Natural killer cell treated with Interleukin-12 subunit alpha and Interleukin-12 subunit beta and Interleukin-15 and Interleukin-18, amount 100 ng/mL, for 72 hours (primary cell): ENCODE data around the gene ITGBL1. TPM values are rescaled to one million over a fixed set of nuclear protein-coding genes. Genes with fewer than 3 reads are reported as not detected.
A peak's percentile ranks its signal among the peaks of the same experiment; 100 is the strongest.

Experiments
- ATAC-seq, 2 donors: fragments of 150-1000 bp; cut with Tn5 transposase in 1 of 2; sonication (Bioruptor Pico), chemical (Tn5 transposase) in 1 of 2; 2 replicates each; pipeline ENCODE4 v1.10.0; 2021
- DNase-seq: peaks from one replicate; pipeline ENCODE4 v3.0.0; 2022; ENCODE audit warnings: low spot score
- H3K27ac Mint-ChIP-seq, 2 donors: 1 replicate in 1 of 2; 2 replicates in 1 of 2; pipeline ENCODE4 v1.8.0; 2022; ENCODE audit warnings: mixed read lengths in 2 of 2, mild to moderate bottlenecking in 1 of 2, moderate library complexity in 1 of 2
- H3K27me3 Mint-ChIP-seq, 2 donors: 1 replicate in 1 of 2; 2 replicates in 1 of 2; pipeline ENCODE4 v1.8.0; 2022; ENCODE audit warnings: mixed read lengths in 2 of 2
- H3K36me3 Mint-ChIP-seq: one replicate; pipeline ENCODE4 v1.8.0; 2022; ENCODE audit warnings: mixed read lengths
- H3K4me1 Mint-ChIP-seq, 2 donors: 1 replicate in 1 of 2; 2 replicates in 1 of 2; pipeline ENCODE4 v1.8.0; 2022; ENCODE audit warnings: low read depth in 2 of 2, mixed read lengths in 2 of 2, mild to moderate bottlenecking in 1 of 2
- H3K4me3 Mint-ChIP-seq: one replicate; pipeline ENCODE4 v1.8.0; 2022; ENCODE audit warnings: mixed read lengths
- H3K9me3 Mint-ChIP-seq: 2 replicates; pipeline ENCODE4 v1.8.0; 2022; ENCODE audit warnings: mixed read lengths
- total RNA-seq, 2 donors: library from RNA; stranded (reverse); gene quantifications; one replicate each; pipeline ENCODE4 v1.2.3, GENCODE V29; 2022

ITGBL1 gene
- total RNA-seq, 2 donors from 2014 or later = not detected

DNA sequence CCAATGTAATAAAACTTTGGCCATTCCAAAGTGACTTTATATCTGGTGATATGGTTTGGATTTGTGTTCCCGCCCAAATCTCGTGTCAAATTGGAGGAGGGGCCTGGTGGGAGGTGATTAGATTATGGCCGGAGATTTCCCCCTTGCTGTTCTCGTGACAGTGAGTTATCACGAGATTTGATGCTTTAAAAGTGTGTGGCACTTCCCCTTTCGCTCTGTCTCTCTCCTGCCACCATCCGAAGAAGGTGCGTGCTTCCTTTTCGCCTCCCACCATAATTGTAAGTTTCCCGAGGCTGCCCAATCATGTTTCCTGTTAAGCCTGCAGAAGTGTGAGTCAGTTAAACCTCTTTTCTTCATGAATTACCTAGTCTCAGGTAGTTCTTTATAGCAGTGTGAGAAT, 26.9 kb upstream of the ITGBL1 start:
- peaks cover 0 to 5% of the 10 kb centered on the region in 2 donors for H3K27me3 Mint-ChIP-seq
- no peak for ATAC-seq

DNA sequence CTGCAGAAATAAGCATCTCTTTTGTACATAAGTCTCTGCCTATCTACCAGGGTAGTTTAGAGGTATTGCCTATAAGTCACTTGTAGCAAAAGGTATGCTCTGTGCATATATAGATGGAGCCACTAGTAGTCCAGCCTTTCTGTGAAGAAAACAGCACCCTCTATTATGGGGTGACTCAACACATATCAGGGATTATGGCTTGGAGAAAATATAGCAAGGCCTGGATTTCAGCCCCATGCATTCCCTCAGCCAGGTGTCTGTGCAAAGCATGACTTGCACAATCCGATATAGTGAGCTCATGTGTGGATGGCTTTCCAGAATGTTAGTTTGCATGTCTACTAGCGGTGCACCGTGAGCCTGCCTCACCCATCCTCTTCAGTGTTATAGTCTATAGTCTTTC, 22.7 kb upstream of the ITGBL1 start:
- ATAC-seq (no peak), DNase-seq (no peak)
- Mint-ChIP-seq H3K9me3 (peaks cover 3% of the 10 kb centered on the region), H3K27ac (no peak overlapping the region), H3K4me1 (no peaks in the 10 kb centered on the region), H3K36me3 (no peaks in the 10 kb centered on the region), H3K27me3 (peaks cover 0 to 12% of the 10 kb centered on the region in 2 donors), H3K4me3 (no peak overlapping the region)

More for the DNA sequence above, 26.9 kb upstream of the ITGBL1 start:
- H3K9me3 Mint-ChIP-seq = no peaks in the 10 kb centered on the region
- H3K27ac Mint-ChIP-seq = no peak overlapping the region
- no peak overlapping the region for H3K4me3 Mint-ChIP-seq
- H3K4me1 Mint-ChIP-seq = no peaks in the 10 kb centered on the region
- no peak for DNase-seq
- H3K36me3 Mint-ChIP-seq = no peaks in the 10 kb centered on the region

DNA sequence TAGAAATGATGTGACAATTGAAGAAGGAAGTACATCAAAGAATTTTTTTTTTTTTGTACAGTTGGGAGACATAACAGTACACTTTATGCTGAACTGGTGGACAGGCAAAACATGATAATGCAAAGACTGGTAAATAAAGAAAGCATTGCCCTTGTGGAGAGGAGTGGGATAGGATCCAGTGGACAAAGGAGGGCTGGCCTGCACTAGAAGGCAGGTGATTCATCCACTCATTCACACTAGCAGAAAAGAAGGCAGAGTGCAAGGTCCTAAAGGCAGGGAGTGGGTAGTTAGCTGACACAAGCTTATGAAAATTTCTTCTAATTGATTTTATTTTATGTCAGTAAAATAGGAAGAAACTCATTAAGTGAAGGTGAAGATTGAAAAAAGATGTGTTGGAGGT, 18.6 kb upstream of the ITGBL1 start:
- Mint-ChIP-seq H3K9me3 (peaks cover 3% of the 10 kb centered on the region), H3K36me3 (no peaks in the 10 kb centered on the region), H3K4me1 (no peaks in the 10 kb centered on the region), H3K27me3 (peaks cover 0 to 8% of the 10 kb centered on the region in 2 donors), H3K4me3 (no peak overlapping the region), H3K27ac (no peak overlapping the region)
- ATAC-seq (no peak), DNase-seq (no peak)

DNA sequence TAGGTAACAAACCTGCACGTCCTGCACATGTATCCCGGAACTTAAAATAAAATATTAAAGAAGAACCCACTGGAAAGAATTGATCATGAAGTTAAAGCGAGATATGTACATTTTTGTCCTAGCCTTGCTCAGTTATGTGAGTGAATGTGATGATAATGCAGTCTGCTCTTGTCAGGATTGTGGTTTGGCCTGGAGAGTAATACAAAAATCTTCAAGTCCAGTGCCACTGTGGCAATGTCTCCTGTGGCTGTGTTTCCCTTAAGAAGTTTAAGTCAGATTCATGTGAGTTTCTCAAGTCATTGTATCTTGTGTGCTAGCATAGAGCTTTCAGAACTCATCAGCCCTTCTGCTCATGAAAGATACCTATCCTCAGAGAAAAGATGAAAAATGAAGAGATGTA, 18.0 kb upstream of the ITGBL1 start:
- Mint-ChIP-seq H3K4me1 (no peaks in the 10 kb centered on the region), H3K4me3 (no peak overlapping the region), H3K27ac (no peak overlapping the region), H3K27me3 (peaks cover 0 to 7% of the 10 kb centered on the region in 2 donors), H3K9me3 (peaks cover 3% of the 10 kb centered on the region), H3K36me3 (no peaks in the 10 kb centered on the region)
- DNase-seq (no peak), ATAC-seq (no peak)

DNA sequence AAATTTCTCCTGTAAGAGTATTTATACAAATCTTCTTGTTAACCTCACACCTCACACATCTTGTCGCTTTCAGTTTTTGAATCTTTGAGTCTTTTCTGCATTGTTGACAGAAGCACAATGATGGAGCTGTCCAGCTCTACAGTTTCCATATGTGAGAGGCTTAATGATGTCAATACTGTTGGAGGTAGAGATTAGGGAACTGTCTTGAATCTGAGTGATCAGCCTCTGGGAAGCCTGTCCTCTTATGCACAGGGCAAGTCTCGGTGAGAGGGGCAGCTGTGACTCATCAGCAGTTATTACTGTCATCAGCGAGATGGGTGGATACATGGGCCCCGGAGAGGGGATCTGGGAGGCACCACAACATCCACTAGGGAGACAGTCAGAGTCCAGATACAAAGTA, 4.6 kb upstream of the ITGBL1 start:
- Mint-ChIP-seq H3K4me1 (no peaks in the 10 kb centered on the region), H3K36me3 (no peaks in the 10 kb centered on the region), H3K27me3 (peaks cover 0 to 15% of the 10 kb centered on the region in 2 donors), H3K27ac (no peak overlapping the region), H3K4me3 (no peak overlapping the region), H3K9me3 (peaks cover 5% of the 10 kb centered on the region)
- ATAC-seq (no peak), DNase-seq (no peak)

DNA sequence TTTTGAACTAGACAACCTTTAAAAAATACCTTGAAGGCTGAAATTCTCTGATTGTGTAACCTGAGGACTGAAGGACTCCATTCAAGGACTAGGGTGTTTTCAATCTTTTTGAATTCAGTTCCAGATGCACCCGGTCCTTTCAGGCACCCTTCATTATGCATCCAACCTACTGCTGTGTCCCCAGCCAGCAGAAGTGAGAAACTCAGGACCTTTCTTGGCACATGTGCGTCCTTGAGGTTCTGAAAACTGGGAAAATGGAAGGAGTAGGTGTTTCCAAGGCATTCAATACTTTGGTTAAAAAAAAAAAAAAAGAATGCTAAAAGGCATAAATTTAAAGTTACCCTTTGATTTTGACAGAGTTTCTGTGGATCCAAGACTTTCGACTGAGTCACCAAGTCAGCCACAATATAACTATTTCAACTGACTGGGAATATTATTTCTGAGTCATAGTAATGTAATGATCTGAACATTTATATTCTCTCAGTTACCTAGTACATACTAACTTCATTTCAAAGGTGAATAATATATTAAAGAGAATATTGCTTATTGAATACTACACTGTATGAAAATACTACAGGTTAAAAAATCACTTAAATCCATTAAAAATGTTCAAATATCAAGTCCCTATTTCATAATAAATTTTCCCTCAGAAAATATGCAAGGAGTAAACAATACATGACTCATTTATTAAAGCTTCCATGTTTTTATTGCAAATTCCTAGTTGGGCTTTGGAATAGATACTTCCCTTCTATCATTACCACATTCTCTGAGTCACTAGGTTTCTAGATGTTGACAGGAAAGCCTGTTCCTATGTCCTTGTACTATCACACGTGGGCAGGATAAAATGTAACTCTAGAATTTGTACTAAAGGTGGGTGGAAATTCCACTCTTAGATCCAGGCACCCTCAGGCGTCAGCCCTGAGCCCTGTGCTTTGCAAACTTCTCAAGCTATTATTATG, 2.4 kb upstream of the ITGBL1 start:
- no peak for ATAC-seq
- Mint-ChIP-seq H3K4me1 (peaks cover 0 to 3% of the 10 kb centered on the region in 2 donors), H3K9me3 (no peaks in the 10 kb centered on the region), H3K27ac (no peak overlapping the region), H3K36me3 (no peaks in the 10 kb centered on the region), H3K4me3 (no peak overlapping the region), H3K27me3 (peaks cover 8 to 19% of the 10 kb centered on the region in 2 donors)
- no peak for DNase-seq

DNA sequence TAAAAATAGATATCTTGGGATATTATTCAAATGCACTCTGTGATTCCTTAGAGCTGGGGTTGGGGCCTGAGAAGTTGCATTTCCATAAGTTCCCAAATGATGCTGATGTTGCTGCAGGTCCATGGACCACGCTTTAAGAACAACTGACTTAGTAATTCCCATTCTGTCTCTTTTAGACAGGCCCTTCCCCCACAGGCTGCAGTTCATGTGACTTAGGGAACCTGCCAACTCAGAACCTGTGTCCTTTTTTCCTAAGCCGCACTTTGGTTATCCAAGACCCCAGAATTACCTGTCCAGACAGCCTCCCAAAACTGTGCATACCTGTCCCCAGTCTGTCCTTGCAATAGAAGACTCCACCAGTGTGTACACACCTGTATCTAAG, 1.7 kb upstream of the ITGBL1 start:
- Mint-ChIP-seq H3K4me3 (no peak overlapping the region), H3K27ac (no peak overlapping the region), H3K9me3 (no peaks in the 10 kb centered on the region), H3K4me1 (peaks cover 0 to 3% of the 10 kb centered on the region in 2 donors), H3K27me3 (peaks cover 8 to 20% of the 10 kb centered on the region in 2 donors), H3K36me3 (no peaks in the 10 kb centered on the region)
- ATAC-seq = no peak
- DNase-seq = no peak

DNA sequence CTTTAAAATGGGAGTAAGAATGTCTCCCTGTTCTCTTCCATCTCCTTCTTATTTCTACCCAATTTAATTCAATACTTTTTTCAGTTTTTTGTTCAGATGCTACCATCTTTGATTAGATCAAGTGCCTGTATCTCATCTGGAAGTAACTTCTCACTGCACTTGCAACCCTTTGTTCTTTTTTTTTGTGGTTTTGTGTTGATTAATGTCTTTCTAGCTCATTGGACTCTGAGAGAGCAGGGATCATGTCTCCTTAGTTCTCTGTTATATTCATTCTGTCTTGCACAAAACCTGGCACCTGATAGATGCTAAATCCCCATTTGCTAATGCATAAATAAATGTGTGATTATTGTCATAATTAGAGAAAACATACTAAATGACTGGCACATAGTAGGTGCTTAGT, 834 bp upstream of the ITGBL1 start:
- DNase-seq (no peak), ATAC-seq (no peak)
- Mint-ChIP-seq H3K36me3 (no peaks in the 10 kb centered on the region), H3K4me3 (no peak overlapping the region), H3K4me1 (peaks cover 0 to 3% of the 10 kb centered on the region in 2 donors), H3K27ac (no peak overlapping the region), H3K9me3 (no peaks in the 10 kb centered on the region), H3K27me3 (peaks cover 8 to 20% of the 10 kb centered on the region in 2 donors)

DNA sequence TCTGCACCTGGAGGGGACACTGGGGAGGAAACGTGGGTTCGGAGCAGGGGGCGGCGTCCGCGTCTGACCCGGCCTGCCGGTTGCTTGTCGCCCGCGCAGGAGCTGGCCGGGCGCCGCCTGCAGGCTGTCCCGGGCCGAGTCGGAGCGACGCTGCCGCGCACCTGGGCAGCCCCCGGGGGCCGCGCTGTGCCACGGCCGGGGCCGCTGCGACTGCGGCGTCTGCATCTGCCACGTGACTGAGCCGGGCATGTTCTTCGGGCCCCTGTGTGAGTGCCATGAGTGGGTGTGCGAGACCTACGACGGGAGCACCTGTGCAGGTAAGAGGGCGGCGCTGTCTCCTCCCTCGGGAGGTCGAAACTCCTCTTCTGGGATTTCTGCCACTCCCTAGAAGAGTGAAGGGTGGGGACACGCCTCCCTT, 1.3 kb downstream of the ITGBL1 start:
- no peak for ATAC-seq
- Mint-ChIP-seq H3K27ac (no peak overlapping the region), H3K36me3 (no peaks in the 10 kb centered on the region), H3K4me3 (no peak overlapping the region), H3K9me3 (no peaks in the 10 kb centered on the region), H3K4me1 (peaks cover 0 to 3% of the 10 kb centered on the region in 2 donors), H3K27me3 (peaks cover 8 to 20% of the 10 kb centered on the region in 2 donors)
- no peak for DNase-seq

DNA sequence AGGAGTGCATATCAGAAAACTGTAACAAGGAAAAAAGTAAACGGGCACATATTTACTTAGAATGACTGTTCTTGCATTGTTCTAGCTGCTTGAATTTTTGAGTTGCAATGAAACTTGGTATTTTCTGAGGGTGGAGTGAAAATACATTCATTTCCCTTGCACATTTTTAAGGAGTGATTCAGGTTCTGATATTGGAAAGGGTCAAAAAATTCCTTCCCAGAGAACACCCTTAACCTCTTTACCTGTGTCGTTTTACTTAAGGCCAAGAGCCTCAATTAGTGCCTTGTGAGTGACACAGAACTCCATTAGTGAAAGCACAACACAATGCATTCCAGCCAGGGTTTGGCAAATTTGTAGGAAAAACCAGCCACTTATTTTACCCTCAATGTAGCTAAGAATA, 2.3 kb downstream of the ITGBL1 start:
- Mint-ChIP-seq H3K9me3 (no peaks in the 10 kb centered on the region), H3K36me3 (no peaks in the 10 kb centered on the region), H3K27ac (no peak overlapping the region), H3K4me1 (peaks cover 0 to 3% of the 10 kb centered on the region in 2 donors), H3K27me3 (peaks cover 8 to 20% of the 10 kb centered on the region in 2 donors), H3K4me3 (peak overlapping the region; percentile 47)
- no peak for DNase-seq
- ATAC-seq = no peak

DNA sequence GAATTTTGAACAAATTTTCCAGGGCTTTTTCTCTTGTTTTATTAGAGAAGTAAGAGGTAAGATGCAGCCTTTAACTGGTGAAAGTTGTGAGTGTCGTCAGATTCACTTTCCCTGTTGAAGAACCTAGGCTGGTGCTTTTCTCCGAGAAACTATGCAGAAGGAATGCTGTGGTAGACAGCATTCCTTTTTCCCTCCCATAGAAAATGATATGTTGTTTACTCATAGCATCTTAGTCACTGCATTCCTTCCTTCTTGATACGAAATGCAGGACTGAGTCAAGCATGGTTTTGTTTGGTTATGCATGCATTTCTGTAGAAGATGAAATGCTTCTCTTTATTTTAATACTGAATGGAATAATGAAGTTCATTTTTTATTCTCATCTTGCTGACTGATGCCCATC, 3.4 kb downstream of the ITGBL1 start:
- Mint-ChIP-seq H3K27me3 (peaks cover 8 to 20% of the 10 kb centered on the region in 2 donors), H3K4me1 (peaks cover 0 to 3% of the 10 kb centered on the region in 2 donors), H3K36me3 (no peaks in the 10 kb centered on the region), H3K27ac (no peak overlapping the region), H3K4me3 (no peak overlapping the region), H3K9me3 (peaks cover 5% of the 10 kb centered on the region)
- DNase-seq (no peak), ATAC-seq (no peak)

DNA sequence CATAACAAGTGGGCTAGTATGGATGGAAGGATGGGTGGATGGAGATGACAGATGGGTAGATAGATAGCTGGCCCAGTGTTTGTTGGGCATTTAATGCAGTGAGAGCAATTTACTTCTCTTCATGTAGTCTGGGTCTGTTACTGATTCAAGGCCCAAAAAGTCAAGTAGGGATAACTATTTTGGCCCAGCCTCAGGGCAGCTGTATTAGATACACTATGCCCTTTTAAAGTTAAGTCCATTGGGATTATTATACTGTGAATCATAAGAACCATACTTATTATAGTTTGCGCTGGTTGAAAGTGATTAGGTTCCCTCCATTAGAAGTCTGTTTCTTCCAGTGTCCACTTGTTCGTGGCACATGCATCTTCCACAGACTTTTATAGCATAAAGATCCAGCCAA, 4.7 kb downstream of the ITGBL1 start:
- DNase-seq = no peak
- no peak for ATAC-seq
- Mint-ChIP-seq H3K36me3 (no peaks in the 10 kb centered on the region), H3K4me3 (no peak overlapping the region), H3K27ac (no peak overlapping the region), H3K9me3 (peaks cover 5% of the 10 kb centered on the region), H3K4me1 (peaks cover 0 to 3% of the 10 kb centered on the region in 2 donors), H3K27me3 (peaks cover 8 to 12% of the 10 kb centered on the region in 2 donors)

DNA sequence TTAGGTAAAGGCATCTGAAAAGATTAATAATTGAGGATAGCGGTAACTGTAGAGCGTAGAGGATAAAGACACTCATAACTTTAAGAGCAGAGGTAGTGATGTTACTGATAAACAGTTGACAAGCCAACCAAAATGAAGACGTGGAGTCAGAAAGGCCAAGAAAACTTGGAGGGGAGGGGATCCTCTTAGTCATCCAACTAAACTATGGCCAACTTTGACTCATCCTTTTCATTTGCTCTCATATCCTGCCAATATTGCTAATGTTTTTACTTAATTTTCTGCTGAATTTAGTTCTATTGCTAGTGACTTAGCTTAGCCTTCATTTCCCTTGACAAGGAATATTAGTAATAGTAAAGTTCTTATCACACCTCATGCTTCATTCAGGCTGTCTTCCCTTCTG, 13.4 kb downstream of the ITGBL1 start:
- H3K27ac Mint-ChIP-seq = no peak overlapping the region
- peaks cover 0 to 6% of the 10 kb centered on the region in 2 donors for H3K27me3 Mint-ChIP-seq
- no peaks in the 10 kb centered on the region for H3K9me3 Mint-ChIP-seq
- no peaks in the 10 kb centered on the region for H3K36me3 Mint-ChIP-seq
- H3K4me3 Mint-ChIP-seq = no peak overlapping the region
- ATAC-seq (no peak), DNase-seq (no peak)
- no peaks in the 10 kb centered on the region for H3K4me1 Mint-ChIP-seq

DNA sequence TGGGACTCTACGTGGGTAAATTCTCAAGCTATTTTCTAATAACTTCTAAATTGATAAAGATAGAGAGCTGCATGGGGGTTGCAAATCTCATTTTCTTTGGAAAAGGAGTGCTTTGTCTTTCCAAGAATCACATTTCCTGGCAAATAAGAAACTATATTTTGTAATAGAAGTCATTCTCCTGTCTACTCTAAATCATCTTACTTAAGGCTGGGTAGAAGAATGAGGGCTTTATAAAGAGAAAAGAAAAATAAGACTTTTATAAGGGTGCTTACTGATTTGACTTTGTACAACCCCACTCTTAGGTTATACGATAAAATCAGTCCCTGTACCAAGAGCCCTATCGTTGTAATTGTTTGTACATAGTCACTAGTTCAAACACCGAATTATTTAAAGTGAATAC, 14.9 kb downstream of the ITGBL1 start:
- peaks cover 0 to 6% of the 10 kb centered on the region in 2 donors for H3K27me3 Mint-ChIP-seq
- DNase-seq (no peak), ATAC-seq (no peak)
- no peaks in the 10 kb centered on the region for H3K36me3 Mint-ChIP-seq
- H3K4me3 Mint-ChIP-seq = no peak overlapping the region
- H3K27ac Mint-ChIP-seq = no peak overlapping the region
- H3K4me1 Mint-ChIP-seq = no peaks in the 10 kb centered on the region
- no peaks in the 10 kb centered on the region for H3K9me3 Mint-ChIP-seq
